ENCODE data around the gene TAMM41.
"Not testable (repeated sequence)": the region's sequence is repeated elsewhere in the genome, so short reads cannot be mapped to it uniquely, and the experiment has no call there.

The TAMM41 gene

GRCh38 chr3:11846281-11847266 lies at the start of gene TAMM41:
Gene TAMM41, minus strand, starts transcription at chr3:11846885. Its CDS starts 249 bp downstream, at chr3:11846636.
- peak; percentile 94 for DNase-seq (ENCODE audit: low spot score)

- no peak for DNase-seq (ENCODE audit: low spot score)
Measured at GRCh38 chr3:11878837-11879236, 32.2 kb upstream of the TAMM41 start.

- DNase-seq (ENCODE audit: low spot score), result not testable (repeated sequence)
Measured at GRCh38 chr3:11874707-11875106, 28.0 kb upstream of the TAMM41 start.

GRCh38 chr3:11863739-11864138 lies 17.1 kb upstream of the TAMM41 start:
- not testable (repeated sequence) for DNase-seq (ENCODE audit: low spot score)

GRCh38 chr3:11862584-11862983 lies 15.9 kb upstream of the TAMM41 start:
- not testable (repeated sequence) for DNase-seq (ENCODE audit: low spot score)

- not testable (repeated sequence) for DNase-seq (ENCODE audit: low spot score)
Measured at GRCh38 chr3:11862145-11862544, 15.5 kb upstream of the TAMM41 start.

GRCh38 chr3:11860213-11860612 lies 13.5 kb upstream of the TAMM41 start:
- DNase-seq (ENCODE audit: low spot score), result not testable (repeated sequence)

- no peak for DNase-seq (ENCODE audit: low spot score)
Measured at GRCh38 chr3:11853450-11853849, 6.8 kb upstream of the TAMM41 start.

GRCh38 chr3:11850003-11850402 lies 3.3 kb upstream of the TAMM41 start:
- no peak for DNase-seq (ENCODE audit: low spot score)

- DNase-seq (ENCODE audit: low spot score), result no peak
Measured at GRCh38 chr3:11847607-11848006, 922 bp upstream of the TAMM41 start.

GRCh38 chr3:11845651-11846050 lies 1.0 kb downstream of the TAMM41 start:
- DNase-seq (ENCODE audit: low spot score), result peak; percentile 49

- no peak for DNase-seq (ENCODE audit: low spot score)
Measured at GRCh38 chr3:11844891-11845290, 1.8 kb downstream of the TAMM41 start.

- DNase-seq (ENCODE audit: low spot score), result peak; percentile 43
Measured at GRCh38 chr3:11835028-11835639, 11.6 kb downstream of the TAMM41 start.

GRCh38 chr3:11832981-11833905 lies 13.4 kb downstream of the TAMM41 start:
- no peak for DNase-seq (ENCODE audit: low spot score)

- no peak for DNase-seq (ENCODE audit: low spot score)
Measured at GRCh38 chr3:11829416-11829815, 17.3 kb downstream of the TAMM41 start.

GRCh38 chr3:11826628-11827265 lies 19.9 kb downstream of the TAMM41 start:
- DNase-seq (ENCODE audit: low spot score), result no peak

GRCh38 chr3:11825301-11825700 lies 21.4 kb downstream of the TAMM41 start:
- DNase-seq (ENCODE audit: low spot score), result no peak

GRCh38 chr3:11820531-11821041 lies 26.1 kb downstream of the TAMM41 start:
- peak; percentile 21 for DNase-seq (ENCODE audit: low spot score)

- DNase-seq (ENCODE audit: low spot score), result no peak
Measured at GRCh38 chr3:11819146-11819689, 27.5 kb downstream of the TAMM41 start.

GRCh38 chr3:11818033-11818432 lies 28.7 kb downstream of the TAMM41 start:
- no peak for DNase-seq (ENCODE audit: low spot score)

GRCh38 chr3:11815111-11815510 lies 31.6 kb downstream of the TAMM41 start:
- no peak for DNase-seq (ENCODE audit: low spot score)
